Vagina (tissue), 2 donors: Measurements from ENCODE around the gene ANAPC5.

Experiments
- CTCF ChIP-seq, 3 experiments: fragments of 450-650 bp in 2 of 3; fragments of 200-600 bp in 1 of 3; sonication (generic) in 1 of 3; IDR thresholded peaks; one replicate each; pipeline ENCODE4 v1.5.1; 2017 to 2019; ENCODE audit warnings: antibody characterized with exemption in 3 of 3, mild to moderate bottlenecking in 2 of 3, moderate library complexity in 2 of 3
- POLR2A ChIP-seq, 2 donors: fragments of 450-650 bp; IDR thresholded peaks; one replicate each; pipeline ENCODE4 v1.6.1; 2017; ENCODE audit warnings: antibody characterized with exemption in 2 of 2, mild to moderate bottlenecking in 2 of 2, moderate library complexity in 2 of 2

DNA sequence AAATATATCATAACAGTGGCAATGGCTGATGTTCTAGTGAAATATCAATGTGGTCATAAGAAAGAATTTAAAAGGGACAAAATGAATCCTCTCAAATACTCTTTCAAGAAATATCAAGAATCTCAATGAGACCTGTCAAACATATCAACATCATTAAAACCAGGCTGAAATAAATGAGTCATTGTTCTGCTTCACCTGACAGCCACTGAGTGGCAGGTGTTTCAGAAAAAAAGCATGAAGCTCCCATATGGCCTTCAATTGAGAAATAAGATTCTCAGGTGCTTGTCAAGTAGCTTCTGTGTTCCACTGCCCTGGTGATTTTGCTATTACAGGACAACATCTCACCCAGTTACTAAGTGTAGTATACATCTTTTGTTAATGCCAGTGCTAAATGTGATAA lies 21.5 kb downstream of the ANAPC5 start:
- TF ChIP-seq CTCF (IDR thresholded peaks at IDR 0.05) (no peak), POLR2A (IDR thresholded peaks at IDR 0.05) (no peak)
